ENCODE measurements around the gene RAPGEF2.

DNA sequence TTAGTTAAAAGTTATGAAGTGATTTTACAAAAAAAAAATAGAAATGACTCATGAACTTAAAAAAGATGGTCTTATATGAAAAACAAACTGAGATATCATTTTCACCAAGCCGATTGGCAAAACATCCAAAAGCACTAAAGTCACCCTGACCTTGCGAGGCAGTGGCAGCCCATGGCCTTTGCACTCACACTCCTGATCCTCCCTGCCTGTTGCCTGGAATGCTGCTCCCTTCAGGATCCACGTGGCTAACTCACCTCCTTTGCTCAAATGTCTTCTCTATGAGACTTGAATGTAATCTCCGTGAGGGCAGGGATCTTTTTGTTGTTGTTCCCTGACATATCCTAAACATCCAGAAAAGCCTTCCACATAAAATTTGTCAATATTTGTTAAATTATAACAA, 106.4 kb downstream of the RAPGEF2 start:
- TF ChIP-seq YY1 (IDR thresholded peaks at IDR 0.05; ENCODE audit: insufficient read depth, insufficient read length) (no peak), SUZ12 (IDR thresholded peaks at IDR 0.05; ENCODE audit: extremely low read depth, insufficient read depth, insufficient read length) (no peak)
